Stimulated activated CD4-positive, alpha-beta T cell treated with anti-CD3 and anti-CD28 coated beads, Interleukin-1b, Interleukin-23, amount 100 ng/mL, for 24 hours (primary cell): ENCODE measurements around the gene IL1A.
A peak's percentile ranks its signal among the peaks of the same experiment; 100 is the strongest.

Experiments used
- DNase-seq, 4 experiments: peaks; one replicate each; pipeline ENCODE4 v3.0.0-alpha.2; 2020; ENCODE audit warnings: low read depth in 4 of 4, low spot score in 1 of 4

The IL1A gene

GRCh38 chr2:112764071-112765044 lies 19.9 kb downstream of the IL1A start, which contains the start of gene CKAP2L:
Gene CKAP2L (minus strand): TSS chr2:112764609. CDS start chr2:112764598, 11 bp downstream.
- peak; percentile 76 to 95 (median 88) for DNase-seq

DNA sequence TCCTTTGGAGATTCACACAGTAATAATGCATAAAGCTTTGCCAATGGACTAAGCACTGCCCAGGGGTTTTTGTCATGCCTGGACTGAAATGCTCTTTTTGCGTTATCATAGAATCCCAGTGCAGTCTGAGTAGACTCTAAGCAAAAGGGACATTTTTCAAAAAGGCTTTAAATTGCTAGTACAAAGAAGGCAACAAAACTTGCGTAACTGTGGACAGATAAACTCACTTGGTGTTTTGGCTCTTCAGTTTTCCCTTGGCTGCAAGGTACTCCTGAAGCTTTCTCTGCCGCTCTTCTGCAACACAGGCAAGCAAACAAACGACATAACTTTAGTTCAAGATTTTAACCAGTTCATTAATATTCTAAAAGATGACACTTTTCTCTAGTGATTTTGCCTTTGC lies 22.0 kb downstream of the IL1A start:
- no peak for DNase-seq

GRCh38 chr2:112760149-112760548 lies 24.1 kb downstream of the IL1A start:
- no peak for DNase-seq

DNA sequence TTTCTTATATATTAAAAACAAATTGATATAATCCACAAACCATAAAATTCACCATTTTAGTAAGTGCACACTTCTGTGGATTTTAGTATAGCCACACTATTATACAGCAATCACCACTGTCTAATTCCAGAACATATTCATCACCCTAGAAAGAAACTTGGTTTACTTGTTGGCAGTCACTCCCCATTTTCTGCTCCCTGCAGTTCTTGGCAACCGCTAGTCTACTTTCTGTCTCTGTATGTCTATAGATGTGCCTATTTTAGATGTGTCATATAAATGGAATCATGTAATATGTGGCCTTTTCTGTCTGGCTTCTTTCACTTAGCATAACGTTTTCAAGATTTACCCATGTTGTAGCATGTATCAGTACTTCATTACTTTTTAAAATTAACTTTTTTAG lies 25.6 kb downstream of the IL1A start:
- no peak for DNase-seq

- no peak for DNase-seq
These were observed 27.0 kb downstream of the IL1A start for GRCh38 chr2:112757265-112757664.

DNA sequence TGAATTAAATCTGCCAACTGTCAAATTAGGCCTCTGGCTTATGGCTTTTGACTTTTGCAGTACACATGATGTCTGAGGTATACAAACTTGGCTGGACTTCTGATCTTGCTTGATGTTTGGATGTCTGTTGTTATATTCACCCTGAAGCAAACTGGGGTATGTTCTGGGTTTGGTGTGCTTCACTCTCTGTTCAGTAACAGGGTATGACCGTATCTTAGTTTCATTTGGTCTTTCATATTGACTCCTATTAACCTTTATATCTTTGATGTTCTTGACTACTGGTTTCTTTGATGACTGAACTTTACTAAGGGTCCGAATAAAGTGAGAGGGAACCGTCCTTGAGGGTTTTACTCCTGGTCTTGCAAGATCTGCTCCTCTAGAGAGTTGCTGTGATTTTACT lies 28.1 kb downstream of the IL1A start:
- no peak for DNase-seq

DNA sequence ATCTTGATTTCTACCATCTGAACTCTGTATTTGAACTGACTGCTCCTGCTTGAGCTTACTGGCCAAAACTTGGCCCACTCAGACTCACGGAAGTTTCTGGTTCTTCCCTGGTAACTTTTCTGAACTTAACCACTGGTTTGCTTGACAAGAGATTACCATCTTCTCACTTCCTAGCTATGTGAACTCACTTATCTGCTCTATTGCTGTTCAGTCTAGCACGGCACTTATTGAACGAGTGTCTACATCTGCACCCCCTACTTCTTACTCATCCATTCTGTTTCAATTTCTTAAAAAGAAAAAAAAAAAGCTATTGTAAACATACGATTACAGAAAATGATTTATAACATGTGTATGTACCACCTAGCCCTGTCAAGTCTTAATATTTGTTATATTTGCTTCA lies 28.8 kb downstream of the IL1A start:
- no peak for DNase-seq

DNA sequence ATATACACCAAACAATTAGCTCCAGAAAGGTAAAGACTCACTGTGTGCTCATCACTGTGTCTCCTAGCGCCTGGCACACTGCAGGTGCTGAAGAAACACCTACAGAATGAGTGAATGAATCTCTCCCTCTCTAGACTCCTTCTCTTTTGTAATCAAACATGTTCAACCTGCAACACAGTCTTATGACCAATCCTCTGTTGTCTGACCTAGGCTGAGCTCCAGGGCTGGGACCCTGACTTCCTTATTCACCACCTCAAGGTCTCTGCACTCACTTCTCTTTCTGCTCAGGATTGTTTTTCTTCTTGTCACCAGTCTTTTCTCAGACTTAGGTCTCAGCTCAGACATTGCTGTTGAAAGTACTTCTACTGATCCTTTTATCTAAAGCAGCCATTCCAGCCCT lies 29.7 kb downstream of the IL1A start:
- DNase-seq = no peak

DNA sequence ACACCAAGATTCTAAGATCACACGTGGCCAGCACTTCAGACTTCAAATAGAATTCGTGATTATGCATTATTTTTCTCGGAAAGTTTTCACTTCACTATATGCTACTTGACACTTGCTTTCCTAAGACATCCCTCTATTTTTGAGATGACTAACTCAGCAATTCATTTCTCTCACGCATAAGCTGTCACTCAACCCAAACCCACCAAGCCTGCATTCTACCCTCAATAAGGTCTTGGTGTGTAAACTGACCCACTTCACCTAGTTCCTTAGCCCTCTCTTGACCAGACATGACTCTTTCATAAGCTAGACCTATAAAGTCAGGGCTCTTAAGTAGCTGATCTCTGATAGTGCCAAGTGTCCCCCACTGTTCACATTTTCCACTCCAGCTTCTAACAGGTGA lies 31.6 kb downstream of the IL1A start:
- no peak for DNase-seq

- DNase-seq = no peak
These were observed 32.7 kb downstream of the IL1A start for GRCh38 chr2:112751451-112752197.

GRCh38 chr2:112750560-112750843 lies 33.8 kb downstream of the IL1A start:
- no peak for DNase-seq

DNA sequence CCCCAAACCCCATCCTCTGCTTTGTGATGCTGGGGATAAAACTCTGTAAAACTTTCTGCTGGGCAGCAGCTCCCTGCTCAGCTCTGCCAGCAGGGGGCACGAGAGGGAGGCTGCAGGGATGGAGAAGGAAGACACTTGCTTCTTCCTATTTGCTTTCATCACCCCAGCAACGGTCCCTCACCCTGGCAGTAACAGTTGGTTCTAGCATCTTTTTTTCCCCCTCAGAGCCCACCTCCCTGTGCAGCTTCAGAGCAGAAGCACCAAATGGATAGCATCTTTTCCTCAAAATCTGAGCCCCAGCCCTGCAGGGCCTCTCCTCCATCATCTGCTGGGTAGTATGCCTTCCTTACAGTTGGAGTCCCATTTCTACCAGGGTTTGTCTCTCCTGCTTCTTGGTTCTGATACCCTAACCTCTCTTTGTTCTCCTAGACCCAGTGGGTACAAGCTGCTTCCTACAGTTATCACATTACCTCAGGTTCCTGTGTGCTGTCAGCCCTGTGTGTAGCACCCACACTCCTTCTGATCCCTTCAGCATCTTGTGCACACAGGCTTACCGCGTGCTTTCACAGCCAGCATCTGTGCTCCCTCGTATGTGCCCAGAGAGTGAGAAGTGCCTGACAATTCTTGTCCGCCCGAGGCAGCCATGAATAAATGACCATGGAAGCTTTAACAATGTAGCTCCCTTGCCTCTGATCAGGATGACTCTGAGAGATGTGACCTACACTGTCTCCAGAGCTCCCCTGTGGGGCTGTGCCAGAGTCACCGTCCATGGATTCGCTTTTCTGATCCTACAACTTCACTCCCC lies 34.3 kb downstream of the IL1A start:
- peak; percentile 61 to 77 (median 72) for DNase-seq

- no peak for DNase-seq
These were observed 43.8 kb downstream of the IL1A start for GRCh38 chr2:112740527-112740926.

GRCh38 chr2:112737542-112738232 lies 46.6 kb downstream of the IL1A start:
- DNase-seq = no peak

DNA sequence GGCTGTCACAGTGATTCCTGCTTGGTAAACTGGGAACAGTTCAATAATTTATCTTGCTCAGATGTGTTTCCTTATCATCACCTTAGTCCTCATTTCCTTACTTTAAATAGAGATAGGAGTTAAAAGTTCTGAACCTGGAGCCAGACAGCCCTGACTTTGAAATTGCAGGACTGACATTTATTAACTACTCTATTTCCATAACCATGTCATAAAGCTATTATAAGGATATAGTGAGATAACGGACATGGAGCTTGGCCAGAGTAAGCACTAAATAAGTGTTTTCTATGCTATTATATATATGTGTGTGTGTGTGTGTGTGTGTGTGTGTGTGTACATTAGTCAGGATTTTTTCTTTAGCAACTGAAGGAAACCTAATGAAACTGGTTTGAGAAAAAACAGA lies 50.4 kb downstream of the IL1A start:
- no peak for DNase-seq

GRCh38 chr2:112733456-112733855 lies 50.8 kb downstream of the IL1A start:
- no peak for DNase-seq

DNA sequence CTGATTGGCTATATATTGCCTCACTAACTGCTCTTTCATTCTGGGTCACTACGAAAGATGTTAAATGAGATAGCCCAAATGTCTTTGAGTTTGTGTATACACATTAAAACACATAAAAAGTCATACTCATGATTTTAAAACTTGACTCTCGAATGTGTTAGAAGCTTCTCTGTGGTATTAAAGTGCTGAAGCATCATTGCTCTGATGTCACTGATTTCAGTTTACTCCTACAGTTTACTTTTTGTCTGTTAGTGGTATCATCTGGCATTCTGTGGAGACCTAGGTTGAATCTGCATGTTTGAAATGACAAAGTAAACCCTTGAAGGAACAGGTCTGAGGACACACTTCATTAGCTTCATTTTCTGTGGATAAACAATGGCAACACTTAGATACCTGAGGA lies 52.8 kb downstream of the IL1A start:
- no peak for DNase-seq

DNA sequence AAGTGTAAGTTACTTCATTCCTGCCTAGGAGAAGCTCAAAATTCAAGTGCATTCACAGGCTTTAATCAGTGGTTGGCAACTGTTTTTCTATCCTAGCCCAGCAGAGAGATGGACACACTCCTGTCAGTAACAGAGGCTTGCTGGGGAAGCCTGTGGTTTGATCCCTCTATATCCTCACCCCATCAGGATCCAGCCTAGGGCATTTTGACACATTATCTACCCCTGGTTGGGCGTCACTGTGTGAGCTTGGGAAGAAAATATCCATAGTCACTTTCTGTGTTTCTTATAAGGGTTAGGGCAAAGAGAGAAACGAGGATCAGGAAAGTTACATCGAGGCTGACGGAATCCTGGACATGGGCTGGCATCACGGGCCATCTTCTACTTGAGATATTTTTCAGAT lies 53.5 kb downstream of the IL1A start:
- DNase-seq = no peak

- DNase-seq = no peak
These were observed 54.1 kb downstream of the IL1A start for GRCh38 chr2:112730216-112730615.

GRCh38 chr2:112728378-112729175 lies 55.7 kb downstream of the IL1A start:
- no peak for DNase-seq
